RCC 7860 (cell line): Measurements from ENCODE around the gene ZCCHC8.
"Not testable (repeated sequence)": the region's sequence is repeated elsewhere in the genome, so short reads cannot be mapped to it uniquely, and the experiment has no call there.

Experiments used
- DNase-seq: peaks from one replicate; pipeline ENCODE4 v3.0.0-alpha.2; 2015; ENCODE audit warnings: low spot score
- FAIRE-seq: peaks from 2 replicates; lab custom pipeline; 2012; peaks lifted over from hg19 to GRCh38; lab: Jason Lieb, UNC

The ZCCHC8 gene

DNA sequence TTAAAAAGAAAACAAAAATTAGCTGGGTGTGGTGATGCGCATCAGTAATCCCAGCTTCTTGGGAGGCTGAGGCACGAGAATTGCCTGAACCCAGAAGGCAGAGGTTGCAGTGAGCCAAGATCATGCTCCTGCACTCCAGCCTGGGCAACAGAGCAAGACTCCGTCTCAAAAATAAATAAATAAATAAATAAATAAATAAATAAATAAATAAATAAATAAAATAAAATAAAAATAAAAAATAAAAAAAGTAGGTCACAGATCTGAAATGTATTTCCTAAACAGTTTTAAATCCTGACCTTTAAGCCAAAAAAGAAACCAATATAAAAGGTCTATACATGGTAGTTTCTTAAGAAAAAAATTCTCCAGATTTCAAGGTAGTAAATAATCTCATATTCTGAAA lies 12.3 kb upstream of the ZCCHC8 start:
- FAIRE-seq, DNase-seq: not testable (repeated sequence)

DNA sequence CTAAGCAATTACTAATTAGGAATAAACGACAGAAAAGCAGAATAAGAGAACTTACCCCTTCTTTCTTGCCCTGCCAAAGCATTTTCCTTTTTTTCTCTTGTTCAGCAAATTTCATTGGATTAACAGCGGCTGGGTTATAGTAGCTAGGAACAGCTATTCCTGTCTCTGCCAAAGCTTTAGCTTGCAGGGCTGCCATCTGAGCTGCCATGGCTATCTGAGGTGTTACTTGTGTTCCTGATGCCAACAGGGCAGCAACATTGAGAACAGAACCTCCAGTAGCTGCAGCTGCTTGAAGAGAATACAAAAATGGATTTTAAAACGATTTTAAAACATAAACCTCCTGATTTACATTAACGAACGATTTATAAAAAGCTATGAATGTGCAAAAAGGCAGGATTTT lies 7.4 kb upstream of the ZCCHC8 start:
- no peak for DNase-seq
- no peak for FAIRE-seq

DNA sequence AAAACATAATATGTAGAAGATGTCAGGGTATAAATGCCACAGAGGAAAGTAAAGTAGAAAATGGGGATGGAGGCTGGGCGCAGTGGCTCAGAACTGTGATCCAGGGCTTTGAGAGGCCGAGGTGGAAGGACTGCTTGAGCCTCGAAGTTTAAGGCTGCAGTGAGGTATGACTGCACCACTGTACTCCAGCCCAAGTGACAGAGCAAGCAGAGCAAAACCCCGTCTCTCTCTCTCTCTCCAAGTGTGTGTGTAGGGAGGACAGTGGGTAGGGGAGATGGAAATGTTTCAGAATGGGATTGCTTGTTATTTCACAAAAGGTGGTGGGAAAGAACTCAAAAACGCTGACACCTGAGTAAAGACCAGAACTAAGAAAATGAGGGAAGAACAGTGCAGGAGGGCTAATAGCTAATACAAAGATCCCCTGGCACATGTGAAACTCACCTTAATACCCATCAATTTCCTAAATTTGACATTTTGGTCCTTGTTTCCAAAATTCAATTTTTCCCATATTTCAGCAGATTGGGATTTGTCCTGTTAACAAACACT lies 5.7 kb upstream of the ZCCHC8 start:
- no peak for FAIRE-seq
- DNase-seq: no peak

DNA sequence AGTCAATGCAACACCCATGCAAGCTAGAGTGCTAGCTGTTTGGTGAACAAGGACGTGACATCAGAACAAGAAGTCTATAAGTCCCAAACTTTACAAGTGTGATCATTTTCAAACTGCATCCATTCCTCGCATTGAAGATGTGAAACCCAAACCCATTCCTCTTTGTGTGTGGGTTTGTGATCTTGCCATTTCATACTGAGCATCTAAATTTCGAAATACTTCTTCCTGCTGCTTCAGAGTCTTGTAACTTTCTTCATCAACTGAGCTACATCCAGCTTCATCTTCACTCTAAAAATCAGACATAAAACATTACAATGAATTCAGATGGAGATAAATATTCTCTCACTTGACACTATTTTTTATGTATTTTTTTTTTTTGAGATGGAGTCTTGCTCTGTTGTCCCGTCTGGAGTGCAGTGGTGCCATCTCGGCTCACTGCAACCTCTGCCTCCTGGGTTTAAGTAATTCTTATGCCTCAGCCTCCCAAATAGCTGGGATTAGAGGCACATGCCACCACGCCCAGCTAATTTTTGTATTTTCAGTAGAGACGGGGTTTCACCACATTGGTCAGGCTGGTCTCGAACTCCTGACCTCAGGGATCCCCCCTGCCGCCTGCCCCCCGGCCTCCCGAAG lies 4.8 kb upstream of the ZCCHC8 start:
- FAIRE-seq: no peak
- no peak for DNase-seq

DNA sequence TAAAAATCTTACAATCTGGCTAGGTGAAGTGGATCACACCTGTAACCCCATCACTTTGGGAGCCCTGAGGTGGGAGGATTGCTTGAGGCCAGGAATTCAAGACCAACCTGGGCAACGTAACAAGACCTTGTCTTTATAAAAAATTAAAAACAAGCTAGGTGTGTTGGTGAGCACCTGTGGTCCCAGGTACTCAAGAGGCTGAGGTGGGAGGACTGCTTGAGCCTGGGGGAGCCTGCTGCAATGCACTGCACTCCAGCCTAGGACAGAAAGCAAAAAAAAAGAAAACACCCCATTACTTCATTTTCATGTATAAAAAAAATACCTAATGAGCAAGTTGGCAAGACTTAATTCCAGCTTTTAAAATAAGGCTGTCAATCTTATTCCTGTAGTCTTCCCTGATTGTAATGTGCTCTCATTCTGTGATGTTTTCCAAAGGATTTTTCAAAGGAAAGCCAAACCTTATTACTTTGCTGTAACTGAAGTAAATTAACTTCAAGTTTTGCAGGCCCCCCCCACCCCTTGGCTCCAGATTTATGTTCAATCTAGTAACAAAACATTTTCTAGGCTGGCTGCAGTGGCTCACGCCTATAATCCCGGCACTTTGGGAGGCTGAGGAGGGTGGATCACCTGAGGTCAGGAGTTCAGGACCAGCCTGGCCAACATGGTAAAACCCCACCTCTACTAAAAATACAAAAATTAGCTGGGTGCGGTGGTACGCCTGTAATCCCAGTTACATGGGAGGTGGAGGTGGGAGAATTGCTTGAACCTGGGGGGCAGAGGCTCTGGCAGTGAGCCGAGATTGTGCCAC lies 3.3 kb upstream of the ZCCHC8 start:
- DNase-seq (no peak), FAIRE-seq (no peak)

DNA sequence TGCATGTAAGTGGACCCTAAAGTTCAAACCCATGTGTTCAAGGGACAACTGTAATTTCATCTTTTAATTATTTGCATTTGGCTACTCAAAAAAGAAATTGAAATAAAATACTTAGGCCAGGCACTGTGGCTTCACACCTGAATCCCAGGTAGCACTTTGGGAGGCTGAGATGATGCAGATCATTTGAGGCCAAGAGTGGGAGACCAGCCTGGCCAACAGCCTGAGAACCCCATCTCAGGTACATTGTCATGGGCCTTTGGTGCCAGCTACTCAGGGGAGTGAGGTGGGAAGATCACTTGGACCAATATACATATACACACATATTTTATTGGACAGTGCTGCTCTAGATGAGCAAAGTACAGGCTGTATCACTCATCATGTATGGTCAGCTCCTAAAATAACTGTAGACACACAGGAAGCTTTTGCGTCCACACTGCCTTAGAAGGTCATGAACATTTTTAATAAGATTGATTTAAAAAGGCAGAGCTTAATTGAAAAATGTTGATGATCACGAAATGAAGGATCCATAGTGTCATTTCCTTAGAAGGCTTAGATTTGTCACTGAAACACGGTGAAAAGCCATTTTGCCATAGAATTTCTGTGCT lies 2.5 kb upstream of the ZCCHC8 start:
- DNase-seq (no peak), FAIRE-seq (no peak)

DNA sequence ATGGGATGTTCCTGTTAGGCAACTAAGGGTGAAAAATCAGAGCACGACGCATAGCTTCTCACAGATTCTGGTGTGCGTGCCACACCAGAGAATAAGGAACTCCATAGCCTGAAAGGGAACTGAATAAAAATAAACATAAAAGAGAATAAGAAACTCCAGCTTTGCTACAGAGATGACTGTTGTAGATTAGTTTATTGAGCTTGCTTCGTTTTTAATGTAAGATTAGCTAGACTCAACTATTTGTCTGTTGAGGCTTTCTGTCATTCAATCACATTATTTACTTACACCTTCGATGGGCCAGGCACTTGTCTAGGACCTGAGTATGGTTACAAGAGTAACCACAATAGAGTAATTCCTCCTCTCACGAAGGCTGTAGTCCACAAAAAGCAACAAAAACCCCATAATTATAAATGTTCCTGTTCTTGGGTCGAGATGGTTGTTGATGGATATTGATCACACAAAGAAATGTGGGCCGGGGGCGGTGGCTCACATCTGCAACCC lies 807 bp upstream of the ZCCHC8 start:
- FAIRE-seq: no peak
- no peak for DNase-seq

DNA sequence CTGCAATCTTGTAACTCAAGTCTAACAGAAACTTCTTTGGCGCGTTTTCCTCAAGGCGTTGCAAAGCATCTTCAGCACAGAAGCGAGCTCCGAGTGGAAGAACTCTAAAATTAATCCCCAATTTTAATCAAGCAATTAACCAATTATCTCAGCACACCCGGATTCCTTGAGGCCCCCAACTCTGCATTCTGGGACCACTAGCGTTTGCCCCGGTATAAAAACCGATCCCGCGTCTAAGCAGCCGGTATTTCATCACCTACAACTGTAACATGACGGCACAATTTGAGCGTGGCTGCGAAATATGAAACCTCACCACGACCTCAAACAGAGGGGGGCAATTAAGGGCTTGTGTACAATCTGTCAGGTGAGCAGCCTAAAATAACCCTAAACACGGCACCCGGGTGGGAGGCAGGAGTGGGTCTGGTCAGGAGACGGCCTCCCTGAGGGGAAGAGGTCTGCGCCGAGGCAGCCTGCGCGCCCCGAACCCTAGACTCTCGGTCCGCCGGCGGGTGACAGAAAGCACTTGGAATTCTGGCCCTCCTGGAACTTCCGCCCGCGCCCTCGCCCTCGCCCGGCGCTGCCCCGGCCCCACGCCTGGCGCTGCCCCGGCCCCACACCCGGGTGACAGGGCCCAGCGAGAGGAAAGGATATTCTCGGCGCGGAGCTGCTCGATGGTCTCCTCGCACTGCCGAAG lies 594 bp downstream of the ZCCHC8 start:
- DNase-seq (peak; percentile 12), FAIRE-seq (no peak)

DNA sequence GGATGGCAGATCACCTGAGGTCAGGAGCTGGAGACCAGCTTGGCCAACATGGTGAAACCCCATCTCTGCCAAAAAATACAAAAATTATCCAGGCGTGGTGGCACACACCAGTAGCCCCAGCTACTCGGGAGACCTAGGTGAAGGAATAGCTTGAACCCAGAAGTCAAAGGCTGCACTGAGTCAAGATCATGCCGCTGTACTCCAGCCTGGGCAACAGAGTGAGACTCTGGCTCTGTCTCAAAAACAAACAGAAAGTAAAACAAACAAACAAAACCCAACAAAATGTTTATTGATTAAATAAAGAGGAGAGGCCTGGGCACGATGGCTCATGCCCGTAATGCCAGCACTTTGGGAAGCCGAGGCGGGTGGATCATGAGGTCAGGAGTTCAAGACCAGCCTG lies 5.5 kb downstream of the ZCCHC8 start:
- DNase-seq: no peak
- FAIRE-seq: no peak

DNA sequence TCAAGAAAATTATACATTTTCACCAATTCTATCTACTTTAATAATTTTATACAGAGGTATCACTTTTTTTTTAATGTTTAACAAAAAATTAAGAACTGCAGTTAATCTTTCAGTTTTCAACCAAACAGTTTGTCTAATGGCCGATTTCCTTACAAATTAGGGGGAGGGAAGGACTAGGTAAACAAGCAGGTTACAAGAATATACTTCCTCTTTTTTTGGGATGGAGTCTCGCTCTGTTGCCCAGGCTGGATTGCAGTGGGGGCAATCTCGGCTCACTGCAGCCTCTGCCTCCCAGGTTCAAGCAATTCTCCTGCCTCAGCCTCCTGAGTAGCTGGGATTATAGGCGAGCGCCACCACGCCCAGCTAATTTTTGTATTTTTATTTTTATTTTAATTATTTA lies 7.5 kb downstream of the ZCCHC8 start:
- FAIRE-seq, DNase-seq: not testable (repeated sequence)

DNA sequence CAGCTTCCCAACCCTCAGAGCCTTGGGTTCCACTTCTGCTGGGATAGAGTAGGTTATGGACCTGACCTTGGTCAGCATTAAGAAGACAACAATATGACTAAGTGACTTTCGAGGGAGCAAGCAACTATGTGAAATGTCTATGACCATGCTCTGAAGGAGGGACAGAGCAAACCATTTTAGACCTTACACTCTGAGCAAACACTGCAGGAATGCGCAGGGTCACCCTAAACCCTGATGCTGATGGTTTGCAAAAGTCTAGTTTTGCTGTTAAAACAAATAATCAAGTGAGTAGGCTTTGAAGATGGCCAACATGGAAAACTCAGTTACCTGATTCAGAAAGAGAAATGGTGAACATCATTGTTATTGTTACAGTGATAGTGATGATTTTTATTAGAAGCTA lies 8.7 kb downstream of the ZCCHC8 start:
- no peak for DNase-seq
- FAIRE-seq: no peak

DNA sequence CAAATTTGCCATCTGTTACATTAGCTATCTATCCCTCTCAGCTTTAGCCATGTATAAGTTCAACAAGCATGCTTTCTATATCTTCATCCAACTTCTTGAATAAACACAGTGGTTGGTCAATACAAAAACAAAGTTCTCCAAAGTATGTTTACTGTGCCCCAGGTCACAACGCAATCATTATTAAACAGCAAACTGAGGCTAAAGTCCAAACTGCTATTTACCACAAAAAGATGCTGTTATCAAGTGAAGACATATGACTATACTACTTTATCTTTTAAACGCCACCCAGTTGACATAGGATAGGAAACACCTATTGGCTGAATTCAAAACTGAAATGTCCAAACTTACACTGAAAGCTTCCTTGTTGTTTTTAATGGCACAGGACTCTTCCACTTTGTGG lies 11.7 kb downstream of the ZCCHC8 start:
- DNase-seq: no peak
- FAIRE-seq: no peak

DNA sequence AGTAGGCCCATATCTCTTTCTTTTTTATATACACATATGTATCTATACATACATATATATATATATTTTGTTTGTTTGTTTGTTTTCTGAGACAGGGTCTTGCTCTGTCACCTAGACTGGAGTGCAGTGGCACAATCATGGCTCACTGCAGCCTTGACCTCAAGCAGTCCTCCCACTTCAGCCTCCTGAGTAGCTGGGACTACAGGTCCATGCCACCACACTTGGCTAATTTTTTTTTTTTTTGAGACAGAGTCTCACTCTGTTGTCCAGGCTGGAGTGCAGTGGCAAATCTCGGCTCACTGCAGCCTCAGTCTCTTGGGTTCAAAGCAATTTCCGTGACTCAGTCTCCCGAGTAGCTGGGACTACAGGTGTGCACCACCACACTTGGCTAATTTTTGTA lies 12.9 kb downstream of the ZCCHC8 start:
- DNase-seq, FAIRE-seq: not testable (repeated sequence)

DNA sequence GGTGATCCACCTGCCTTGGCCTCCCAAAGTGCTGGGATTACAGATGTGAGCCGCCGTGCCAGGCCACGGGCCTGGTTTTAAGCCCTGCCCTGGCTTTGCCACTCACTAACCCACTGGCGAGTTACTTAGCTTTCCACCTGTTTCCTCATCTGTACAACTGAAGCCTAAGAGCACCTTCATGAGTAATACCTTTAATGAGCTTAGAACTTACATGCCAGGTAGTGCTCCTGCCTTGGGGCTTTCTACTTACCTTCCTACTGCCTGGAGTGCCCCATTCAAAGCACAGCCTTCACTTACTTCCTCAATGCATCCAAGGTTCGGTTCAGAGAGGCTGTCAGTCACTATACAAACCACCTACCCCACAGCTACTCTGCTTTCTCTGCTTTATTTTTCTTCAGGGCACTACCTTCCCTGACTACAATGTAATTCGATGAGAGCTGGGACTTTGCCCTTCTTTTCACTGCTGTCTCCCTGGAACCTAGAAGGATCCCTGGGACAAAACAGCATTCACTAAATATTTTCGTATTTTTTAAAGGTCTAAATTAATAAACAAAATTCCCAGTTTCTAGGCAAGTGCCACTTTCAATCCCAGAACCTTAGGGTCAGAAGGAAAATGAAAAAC lies 13.8 kb downstream of the ZCCHC8 start:
- no peak for DNase-seq
- no peak for FAIRE-seq

DNA sequence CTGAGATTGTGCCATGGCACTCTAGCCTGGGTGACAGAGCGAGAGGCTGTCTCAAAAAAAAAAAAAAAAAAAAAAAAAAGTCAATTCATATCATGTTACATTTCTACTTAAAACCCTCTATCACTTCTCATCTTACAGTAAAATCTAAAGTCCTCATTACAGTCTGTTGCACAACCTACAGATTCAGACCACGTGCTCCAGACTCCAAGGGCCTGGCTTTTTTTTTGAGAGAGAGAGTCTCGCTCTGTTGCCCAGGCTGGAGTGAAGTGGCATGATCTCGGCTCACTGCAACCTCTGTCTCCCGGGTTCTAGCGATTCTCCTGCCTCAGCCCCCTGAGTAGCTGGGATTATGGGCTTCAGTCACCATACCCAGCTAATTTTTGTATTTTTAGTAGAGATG lies 14.4 kb downstream of the ZCCHC8 start:
- not testable (repeated sequence) for FAIRE-seq
- DNase-seq: peak; percentile 44

DNA sequence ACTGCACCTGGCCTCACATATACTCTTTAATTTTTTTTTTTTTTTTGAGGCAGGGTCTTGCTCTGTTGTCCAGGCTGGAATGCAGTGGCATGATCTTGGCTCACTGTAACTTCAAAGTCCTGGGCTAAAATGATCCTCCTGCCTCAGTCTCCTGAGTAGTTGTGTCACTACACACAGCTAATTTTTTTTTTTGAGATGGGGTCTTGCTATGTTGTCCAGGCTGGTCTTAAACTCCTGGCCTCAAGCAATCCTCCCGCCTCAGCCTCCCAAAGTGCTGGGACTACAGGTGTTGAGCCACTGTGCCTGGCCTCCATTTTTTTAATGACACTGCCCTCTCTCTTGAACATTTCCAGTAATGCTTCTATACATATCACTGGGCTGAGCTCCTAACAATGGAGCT lies 16.3 kb downstream of the ZCCHC8 start:
- DNase-seq, FAIRE-seq: not testable (repeated sequence)

DNA sequence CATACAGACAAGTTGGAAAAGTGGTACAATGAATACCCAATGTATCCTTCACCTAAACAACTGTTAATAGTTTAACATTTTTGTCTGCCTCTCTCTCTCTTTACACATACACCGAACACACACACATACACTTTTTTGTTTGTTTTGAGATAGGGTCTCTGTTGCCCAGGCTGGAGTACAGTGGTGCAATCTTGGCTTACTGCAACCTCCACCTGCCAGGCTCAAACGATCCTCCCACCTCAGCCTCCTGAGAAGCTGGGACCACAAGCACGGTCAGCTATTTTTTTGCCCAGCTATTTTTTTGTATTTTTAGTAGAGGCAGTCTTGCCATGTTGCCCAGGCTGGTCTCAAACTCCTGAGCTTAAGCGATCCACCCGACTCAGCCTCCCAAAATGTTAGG lies 16.8 kb downstream of the ZCCHC8 start:
- no peak for FAIRE-seq
- no peak for DNase-seq

DNA sequence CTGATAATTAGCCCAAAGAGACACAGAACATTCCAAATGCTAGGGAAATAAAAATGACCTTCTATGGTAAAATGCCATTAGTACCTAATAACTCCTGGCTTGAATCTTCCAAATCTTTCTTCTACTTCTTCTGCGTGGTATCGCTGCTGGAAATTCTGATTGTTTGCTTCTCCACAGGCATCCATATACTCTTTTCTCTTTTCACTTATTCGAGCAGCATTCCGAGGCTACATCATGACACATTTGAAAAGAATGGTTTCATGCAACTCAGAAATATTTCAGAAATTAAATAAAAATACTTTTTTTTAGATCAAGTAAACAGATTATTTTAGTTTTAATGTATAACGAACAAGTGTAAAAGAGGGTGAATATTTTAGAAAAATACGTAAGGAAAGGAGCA lies 18.9 kb downstream of the ZCCHC8 start:
- no peak for DNase-seq
- FAIRE-seq: no peak

DNA sequence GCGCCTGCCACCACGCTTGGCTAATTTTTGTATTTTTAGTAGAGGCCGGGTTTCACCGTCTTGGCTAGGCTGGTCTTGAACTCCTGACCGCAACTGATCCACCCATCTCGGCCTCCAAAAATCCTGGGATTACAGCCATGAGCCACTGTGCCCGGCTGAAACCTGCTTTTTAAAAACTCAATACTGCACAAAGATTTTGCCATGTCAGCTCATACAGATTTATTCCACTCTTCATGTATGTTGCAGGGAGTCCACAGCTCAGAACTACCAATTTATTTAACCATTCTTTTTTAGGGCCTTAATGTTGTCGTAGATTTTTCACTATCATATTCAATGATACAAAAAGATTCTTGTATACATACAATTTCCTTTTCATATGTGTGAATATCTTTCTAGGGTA lies 20.0 kb downstream of the ZCCHC8 start:
- no peak for FAIRE-seq
- no peak for DNase-seq

DNA sequence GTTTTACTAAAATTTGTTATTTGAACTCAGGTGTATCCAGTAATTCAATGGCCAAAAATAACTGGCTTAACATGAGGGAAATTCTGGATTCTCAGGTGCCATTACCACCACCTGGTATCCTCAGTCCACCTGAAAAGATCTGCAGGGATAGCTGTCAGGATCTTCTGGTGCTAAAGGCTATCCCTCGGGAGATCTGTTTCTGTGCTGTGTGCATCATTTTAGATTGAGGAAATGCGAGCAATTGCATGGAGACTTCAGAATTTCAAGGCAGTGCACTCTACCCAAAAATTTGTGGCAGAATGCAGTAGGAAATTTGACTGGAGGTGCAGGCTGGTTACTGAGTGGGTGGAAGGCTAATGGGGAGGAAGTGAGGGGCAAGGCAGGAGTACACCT lies 26.4 kb downstream of the ZCCHC8 start:
- DNase-seq: no peak
- no peak for FAIRE-seq
